Tibial nerve (tissue), 3 donors: ENCODE results near the gene MKLN1.
"Not testable (repeated sequence)": the region's sequence is repeated elsewhere in the genome, so short reads cannot be mapped to it uniquely, and the experiment has no call there.

Source experiments
- POLR2A ChIP-seq, 2 donors: fragments of 450-650 bp; IDR thresholded peaks; one replicate each; pipeline ENCODE4 v1.6.1; 2017; ENCODE audit warnings: antibody characterized with exemption in 2 of 2, mild to moderate bottlenecking in 2 of 2, moderate library complexity in 2 of 2
- TF ChIP-seq, protein P1 (sequence below), 5 experiments: fragments of 200-600 bp in 3 of 5; fragments of 450-650 bp in 2 of 5; sonication (generic) in 3 of 5; IDR thresholded peaks; one replicate each; pipeline ENCODE4 v1.5.1; 2016 to 2019; ENCODE audit warnings: antibody characterized with exemption in 5 of 5, mild to moderate bottlenecking in 3 of 5, moderate library complexity in 2 of 5

DNA sequence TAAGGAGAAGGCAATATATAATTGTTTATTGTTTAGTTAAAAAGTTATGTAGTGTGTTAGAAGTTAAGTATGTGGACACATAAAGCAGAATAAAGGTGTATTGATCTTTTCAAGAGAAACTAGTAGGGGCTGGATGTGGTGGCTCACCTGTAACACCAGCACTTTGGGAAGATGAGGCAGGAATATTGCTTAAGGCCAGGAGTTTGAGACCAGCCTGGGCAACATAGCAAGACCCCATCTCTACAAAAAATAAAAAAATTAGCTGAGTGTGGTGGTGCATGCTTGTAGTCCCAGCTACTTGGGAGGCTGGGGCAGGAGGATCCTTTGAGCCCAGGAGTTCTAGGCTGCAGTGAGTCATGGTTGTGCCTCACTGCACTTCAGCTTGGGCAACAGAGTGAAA is 135.0 kb downstream of the MKLN1 start:
- TF ChIP-seq, protein P1, sequence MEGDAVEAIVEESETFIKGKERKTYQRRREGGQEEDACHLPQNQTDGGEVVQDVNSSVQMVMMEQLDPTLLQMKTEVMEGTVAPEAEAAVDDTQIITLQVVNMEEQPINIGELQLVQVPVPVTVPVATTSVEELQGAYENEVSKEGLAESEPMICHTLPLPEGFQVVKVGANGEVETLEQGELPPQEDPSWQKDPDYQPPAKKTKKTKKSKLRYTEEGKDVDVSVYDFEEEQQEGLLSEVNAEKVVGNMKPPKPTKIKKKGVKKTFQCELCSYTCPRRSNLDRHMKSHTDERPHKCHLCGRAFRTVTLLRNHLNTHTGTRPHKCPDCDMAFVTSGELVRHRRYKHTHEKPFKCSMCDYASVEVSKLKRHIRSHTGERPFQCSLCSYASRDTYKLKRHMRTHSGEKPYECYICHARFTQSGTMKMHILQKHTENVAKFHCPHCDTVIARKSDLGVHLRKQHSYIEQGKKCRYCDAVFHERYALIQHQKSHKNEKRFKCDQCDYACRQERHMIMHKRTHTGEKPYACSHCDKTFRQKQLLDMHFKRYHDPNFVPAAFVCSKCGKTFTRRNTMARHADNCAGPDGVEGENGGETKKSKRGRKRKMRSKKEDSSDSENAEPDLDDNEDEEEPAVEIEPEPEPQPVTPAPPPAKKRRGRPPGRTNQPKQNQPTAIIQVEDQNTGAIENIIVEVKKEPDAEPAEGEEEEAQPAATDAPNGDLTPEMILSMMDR (IDR thresholded peaks at IDR 0.05), result not testable (repeated sequence)
- TF ChIP-seq POLR2A (IDR thresholded peaks at IDR 0.05), result not testable (repeated sequence)
